ENCODE results near the gene TMEM43.

Gene TMEM43

DNA sequence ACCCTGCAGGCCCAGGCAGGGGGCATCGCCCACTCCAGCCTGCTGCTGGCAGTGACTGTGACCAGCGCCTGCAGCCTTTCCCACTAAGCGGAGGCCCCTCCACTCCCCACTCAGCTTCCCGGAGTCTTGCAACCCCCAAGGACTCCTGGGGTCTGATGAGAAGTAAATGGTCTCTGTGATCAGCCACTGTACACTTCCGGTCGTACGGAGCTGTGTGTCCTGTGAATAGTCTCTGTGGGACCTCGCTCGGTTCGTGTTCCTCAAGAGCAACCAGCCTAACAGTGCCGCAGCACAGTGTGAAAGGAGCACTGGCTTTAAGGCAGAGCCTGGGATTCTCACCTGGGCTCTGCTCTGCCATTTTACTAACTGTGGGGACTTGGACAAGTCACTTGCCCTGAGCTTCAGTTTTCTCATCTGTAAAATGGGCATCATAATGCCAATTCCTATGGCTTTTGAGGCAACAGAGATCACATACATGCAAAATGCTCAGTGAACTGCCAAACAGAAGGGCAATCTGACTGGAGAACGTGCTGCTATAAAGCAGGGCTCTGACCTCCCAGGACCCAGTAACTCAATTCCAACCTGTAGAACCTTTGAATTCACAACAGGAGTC is 26.7 kb downstream of the TMEM43 start:
- DNase-seq (ENCODE audit: low spot score), result no peak

DNA sequence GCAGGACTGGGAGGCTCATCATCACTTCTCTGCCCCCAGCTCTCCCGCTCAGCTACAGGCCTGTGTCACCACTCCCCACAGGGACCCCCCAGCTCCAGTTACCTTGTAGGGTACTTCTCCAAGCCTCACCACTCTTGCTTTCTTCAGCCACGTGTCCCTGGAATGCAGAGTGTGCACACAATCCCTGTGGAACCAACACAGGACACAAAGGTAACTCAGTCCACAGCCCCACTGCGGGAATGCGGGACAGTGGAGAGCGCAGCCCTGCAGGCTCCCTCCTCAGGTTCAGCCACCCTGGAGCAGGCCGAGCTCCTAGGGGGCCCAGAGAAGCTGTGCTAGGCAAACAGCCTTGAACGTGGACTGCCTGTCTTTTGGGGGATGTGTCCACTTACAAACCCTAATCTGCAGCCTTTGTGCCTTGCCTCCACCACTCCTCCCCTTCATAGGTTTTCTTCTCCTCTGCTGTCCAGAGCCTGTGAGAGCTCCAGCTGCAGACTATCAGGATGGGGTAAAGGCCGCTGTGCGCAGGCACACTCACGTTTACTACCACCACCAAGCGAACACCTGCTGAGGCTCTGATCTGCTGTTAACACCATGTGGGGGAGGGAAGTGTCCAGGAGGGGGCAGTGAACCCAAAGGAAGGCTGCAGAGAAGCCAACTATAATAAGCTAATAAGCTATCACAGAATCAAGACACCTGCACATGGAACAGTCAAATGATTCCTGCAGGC is 27.5 kb downstream of the TMEM43 start:
- no peak for DNase-seq (ENCODE audit: low spot score)

DNA sequence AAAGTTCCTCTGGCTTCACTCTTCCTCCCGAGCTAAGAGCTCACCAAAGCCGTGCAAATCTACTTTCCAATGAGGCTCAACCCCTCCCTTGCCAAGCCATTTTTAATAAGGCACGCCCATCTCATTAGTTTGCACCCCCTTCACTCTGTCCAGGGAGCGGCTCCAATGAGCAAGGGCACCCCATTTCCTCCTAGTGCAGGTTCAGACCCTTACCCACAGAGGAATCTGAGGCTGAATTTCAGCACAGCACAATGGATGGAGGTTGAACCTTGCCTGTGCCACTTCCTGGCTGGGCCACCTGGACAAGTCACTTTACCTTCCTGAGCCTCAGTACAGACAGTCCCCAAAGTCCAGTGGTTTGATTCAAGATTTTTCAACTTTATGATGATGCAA is 28.1 kb downstream of the TMEM43 start:
- DNase-seq (ENCODE audit: low spot score), result no peak

DNA sequence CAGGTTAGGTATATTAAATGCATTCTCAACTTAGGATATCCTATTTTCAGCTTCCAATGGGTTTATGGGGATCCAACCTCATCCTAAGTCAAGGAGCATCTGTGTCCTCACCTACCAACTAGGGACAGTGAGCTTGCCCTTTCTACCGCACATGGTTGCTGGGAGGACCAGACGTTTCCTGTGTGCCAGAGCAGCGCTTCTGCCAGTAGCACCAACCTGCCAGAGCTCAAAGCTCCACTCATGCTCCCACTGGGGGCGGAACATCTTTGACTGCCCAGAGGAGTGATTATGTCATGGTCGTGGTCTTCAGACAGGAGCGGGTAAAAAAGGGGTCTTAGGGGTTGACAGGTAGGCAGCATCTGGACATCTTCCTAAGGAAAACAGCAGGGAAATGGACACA is 28.8 kb downstream of the TMEM43 start:
- DNase-seq (ENCODE audit: low spot score), result no peak

DNA sequence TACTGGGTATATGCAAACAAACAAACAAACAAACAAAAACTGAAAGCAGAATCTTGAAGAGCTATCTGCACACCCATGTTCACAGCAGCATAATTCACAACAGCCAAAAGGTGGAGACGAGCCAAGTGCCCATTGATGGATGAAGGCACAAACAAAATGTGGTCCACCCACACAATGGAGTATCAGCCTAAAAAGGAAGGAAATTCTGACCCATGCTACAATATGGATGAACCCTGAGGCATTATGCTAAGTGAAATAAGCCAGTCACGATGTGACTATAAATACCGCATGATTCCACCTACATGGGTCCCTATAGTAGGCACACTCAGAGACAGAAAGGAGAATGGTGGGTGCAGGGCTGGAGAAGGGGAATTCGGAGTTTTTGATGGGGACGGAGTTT is 29.4 kb downstream of the TMEM43 start:
- no peak for DNase-seq (ENCODE audit: low spot score)

DNA sequence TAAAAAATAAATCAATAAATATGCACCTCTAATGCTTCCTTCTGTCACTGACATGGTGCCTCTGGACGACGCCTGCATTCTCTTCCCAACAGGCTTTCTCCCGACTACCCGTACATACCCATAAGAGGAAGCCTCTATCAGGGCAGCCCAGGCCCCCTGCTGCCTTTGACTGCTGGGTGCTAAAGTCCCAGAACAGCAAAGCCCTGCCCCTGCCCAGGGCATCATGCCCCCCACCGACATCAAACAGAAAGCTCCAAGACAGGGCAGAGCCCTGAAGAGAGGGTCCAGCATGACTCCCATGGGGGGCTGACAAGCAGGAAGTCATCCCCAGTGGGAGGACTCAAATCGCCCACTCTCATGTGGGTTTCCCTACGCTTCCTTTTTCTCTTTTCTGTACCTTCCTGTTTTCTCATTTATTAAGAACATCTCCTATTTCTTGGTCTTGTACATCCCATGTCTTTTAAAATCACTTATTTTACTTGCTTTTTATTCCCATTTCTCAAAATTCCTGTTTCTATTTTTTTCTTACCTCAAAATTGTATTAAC is 30.1 kb downstream of the TMEM43 start:
- no peak for DNase-seq (ENCODE audit: low spot score)

DNA sequence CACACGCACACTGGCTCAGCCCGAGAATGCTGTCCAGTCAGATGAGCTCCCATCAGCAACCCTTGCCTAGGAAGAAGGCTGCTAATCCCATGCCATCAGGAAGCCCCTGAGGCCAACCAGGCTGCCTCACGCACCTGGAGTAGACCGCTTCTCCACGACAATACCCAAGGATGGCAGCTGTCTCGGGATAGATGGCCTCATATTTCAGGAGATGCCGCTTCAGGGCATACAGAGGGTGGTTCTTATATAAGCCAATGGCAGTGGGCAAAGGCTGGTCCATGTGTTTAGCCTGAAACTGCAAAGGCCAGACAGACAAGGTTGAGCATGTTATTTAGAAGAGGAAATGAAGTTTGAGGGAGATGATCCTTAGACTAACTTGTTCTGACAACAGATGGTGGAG is 31.3 kb downstream of the TMEM43 start:
- DNase-seq (ENCODE audit: low spot score), result no peak

DNA sequence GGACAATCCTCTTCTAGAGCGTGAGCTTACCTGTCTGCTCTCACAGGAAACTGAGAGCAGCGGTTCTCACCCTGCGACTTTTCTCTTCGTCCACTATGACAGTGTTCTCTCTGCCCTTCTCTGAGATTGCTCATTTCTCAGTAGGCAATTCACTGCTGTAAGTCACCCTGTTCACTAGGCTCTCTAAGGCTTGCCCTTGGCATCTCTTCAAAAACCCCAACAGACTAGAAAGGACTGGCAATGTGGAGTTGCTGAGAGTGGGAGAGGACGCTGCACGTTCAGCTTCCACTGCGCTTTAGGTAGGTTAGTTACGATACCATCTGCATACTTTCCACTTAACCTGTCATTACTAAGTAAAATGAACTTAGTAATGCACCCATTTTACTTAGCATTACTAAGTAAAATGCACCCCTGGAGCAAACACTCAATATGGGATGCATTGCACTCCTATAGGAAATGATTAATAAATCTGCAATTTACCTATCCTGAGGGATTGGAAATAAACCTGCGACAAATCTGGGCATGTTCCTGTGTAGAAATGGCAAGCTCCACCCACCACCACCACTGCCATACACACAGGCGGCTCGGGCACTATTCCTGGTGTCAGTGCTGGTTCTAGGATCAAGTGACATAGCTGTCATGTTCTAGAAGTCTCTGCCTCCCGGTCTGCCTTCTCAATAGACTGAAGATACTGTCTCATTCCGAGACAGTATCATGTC is 32.1 kb downstream of the TMEM43 start:
- DNase-seq (ENCODE audit: low spot score), result no peak

DNA sequence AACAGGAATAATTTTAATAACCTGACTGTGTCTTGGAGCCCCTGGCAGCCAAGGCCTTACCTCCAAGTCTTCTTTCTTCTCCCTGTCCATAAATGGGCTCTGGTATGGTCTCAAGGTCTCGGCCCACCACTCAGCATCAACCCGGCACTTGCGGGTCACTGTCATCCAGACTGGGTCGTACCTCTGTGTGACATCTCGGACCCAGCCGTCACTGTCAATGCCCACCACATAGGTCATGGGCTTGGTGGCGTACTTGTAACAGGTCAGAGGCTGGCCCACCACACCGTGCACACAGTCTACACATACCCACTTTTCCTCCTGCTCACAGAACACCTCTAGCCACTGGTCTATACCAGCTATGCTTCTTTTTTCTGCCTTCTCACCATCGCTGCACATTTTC is 33.1 kb downstream of the TMEM43 start:
- no peak for DNase-seq (ENCODE audit: low spot score)

DNA sequence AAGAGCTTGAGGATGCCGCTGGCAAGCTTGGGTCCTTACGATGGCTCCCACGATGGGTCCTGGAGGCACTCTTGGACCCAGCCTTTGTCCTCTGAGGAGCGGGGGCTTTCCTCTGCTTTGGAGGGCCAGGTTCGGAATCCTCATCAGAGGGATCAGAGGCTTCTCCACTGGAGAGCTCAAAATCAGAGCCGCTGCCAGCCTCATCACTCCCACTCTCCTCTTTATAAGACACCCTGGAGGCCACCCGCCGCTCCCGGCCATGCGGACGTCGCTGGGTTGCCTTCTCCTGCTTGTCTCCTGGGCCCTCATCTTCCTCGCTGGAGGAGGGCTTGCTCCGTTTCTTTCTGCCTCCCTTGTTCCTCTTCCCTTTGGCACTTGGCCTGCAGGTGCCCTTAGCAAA is 33.5 kb downstream of the TMEM43 start:
- no peak for DNase-seq (ENCODE audit: low spot score)

DNA sequence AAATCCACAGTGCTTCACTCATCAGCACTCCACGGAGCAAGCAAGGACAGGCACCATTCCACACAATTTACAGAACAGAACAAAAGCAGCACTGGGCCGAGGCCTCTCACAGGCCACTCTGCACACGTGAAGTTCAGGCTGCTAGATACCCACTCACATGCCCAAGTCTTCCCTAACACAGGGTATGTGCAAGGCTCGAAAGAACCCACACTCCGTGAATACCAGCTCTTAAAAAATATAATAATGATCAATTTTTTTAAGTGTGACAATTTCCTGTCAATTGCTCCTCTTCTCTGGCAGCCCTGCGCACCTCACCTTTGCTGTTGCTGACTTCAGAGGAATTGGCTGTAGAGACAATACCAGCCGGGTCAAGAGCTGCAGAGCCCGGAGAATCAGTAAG is 34.6 kb downstream of the TMEM43 start:
- DNase-seq (ENCODE audit: low spot score), result no peak

DNA sequence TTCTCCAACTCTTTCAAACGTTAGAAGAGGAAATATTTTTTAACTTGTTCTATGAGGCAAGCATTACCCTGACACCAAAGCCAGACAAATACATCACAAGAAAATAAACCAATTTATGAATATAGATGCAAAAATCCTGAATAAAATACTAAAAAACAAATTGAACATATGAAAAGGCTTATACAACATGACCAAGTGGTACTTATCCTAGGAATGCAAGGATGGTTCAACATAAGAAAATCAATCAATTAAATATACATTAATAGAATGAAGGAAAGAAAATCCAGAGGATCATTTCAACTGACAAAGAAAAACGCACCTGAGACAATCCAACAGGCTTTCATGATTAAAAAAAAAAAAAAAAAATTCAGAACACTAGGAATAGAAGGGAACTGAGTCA is 36.4 kb downstream of the TMEM43 start:
- DNase-seq (ENCODE audit: low spot score), result no peak

DNA sequence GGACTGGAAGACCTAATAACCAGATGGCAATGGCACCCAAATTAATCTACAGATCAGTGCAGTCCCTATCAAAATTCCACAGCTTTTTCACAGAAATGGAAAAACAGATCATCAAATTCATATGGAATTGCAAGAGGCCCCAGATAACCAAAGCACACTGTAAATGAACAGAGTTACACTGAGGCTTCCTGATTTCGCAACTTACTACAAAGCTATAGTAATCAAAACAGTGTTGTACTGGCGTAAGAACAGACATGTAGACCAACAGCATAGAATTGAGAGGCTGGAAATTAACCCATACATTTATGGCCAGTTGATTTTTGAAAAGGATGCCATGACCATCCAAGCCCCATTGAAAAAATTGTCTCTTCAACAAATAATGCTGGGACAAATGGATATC is 37.3 kb downstream of the TMEM43 start:
- DNase-seq (ENCODE audit: low spot score), result no peak

DNA sequence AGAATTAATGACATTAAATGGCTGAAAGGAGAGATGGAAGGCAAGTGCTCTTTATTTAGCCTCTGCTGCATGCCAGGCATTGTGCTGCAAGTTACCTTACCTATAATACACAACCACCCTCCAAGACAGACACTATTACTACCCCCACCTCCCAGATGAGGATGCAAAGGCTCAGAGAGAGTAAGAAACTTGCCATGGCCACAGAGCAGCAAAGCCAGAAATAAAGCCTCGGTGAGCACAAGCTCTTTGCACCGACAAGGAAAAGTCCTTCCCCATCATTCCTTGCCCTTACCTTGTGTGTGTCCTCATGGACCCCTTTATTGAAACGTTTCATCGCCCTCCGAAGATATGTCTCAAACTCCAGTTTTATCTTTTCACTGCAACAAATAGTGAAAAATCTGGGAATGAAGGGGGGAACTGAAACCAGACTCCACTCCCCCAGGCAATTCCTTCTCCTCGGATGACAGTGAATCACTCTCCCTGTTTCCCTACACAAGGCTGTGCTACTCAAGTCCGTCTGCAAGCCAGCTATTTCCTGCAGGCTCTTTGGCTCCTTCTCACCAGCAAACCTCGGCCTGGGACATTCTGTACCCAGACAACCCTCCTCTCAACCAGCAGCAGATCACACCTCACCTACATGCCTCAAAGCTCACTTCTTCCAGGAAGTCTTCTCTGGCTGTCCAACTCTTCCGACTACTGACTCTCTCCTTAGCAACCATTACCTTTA is 42.2 kb downstream of the TMEM43 start:
- DNase-seq (ENCODE audit: low spot score), result no peak

DNA sequence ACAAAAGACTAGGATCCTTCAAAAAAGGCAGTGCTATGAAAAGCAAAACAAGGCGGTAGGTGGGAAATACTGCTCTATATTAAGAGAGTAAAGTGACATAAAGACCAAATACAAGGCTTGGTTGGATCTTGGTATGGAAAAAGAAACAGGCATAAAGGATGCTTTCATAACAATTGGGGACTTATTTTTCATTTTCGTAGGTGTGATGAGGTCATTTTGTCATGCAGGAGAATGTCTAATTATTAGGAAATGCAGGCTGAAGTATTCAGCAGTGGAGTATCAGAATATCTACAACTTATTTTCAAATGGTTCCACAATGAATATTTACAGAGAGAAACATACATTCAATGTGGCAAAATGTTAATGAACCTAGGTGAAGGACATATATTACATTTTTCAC is 44.6 kb downstream of the TMEM43 start:
- DNase-seq (ENCODE audit: low spot score), result no peak

DNA sequence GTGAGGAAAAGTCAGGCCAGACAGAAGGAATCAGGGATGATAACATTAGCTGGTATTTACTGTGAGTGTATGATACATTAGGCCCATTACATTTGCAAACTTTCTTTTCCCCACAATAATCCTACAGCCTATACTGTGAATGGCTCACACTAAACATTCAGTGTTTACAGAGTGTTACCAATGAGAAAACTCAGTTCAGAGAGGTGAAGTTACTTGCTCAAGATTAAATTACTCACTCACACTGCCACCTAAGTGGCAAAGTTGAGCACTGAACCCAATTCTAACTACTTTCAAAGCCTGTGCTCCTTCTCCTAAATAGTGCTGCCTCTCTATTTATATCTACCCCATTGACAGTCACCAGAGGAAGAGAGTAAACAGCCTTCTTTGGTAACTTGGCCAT is 45.0 kb downstream of the TMEM43 start:
- DNase-seq (ENCODE audit: low spot score), result no peak

DNA sequence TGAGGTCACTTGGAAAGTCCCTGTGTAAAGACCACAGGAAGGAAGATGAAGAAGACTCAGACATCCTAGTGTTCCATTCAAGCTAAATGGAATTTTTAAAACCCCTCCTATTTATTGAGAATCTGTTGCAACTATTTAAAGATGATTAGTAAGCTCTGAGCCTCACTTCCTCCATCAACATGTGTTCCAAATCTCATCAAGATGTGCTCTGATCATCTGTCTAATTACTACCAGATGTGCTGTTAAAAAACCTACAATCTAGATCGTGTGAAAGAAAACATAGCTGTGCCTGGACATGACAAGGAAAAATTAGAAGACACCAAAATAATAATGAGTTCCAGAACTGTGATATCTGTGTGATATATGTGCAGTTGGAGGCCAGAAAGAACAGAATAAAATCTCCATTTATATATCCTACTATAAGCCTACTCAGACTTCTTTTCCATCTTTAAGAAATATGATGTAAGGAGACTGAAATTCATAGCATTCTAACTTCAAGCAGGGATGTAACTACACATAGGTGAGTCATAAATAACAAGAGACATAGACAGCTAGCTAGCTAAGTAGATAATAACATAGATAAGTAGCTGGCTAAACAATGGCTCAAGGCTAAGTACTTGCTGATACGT is 45.8 kb downstream of the TMEM43 start:
- peak; percentile 32 for DNase-seq (ENCODE audit: low spot score)

DNA sequence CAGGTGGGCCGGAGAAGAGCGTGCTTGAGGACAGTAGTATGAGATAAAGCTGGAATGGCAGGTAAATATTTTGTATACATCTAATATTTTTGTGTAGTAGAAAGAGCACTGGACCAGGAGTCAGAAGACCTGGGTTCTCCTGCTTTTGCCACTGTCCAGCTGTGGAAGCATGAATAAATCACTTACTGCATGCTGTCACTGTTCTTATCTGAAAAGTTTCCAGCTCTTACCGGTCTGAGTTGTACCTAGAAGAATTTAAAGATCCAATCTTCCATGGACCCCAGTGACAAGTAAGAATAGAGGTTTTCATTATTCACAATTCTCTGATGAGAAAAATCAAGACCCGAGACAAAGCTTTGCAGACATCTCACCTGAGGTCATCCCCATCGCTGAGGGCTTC is 47.6 kb downstream of the TMEM43 start:
- DNase-seq (ENCODE audit: low spot score), result no peak

DNA sequence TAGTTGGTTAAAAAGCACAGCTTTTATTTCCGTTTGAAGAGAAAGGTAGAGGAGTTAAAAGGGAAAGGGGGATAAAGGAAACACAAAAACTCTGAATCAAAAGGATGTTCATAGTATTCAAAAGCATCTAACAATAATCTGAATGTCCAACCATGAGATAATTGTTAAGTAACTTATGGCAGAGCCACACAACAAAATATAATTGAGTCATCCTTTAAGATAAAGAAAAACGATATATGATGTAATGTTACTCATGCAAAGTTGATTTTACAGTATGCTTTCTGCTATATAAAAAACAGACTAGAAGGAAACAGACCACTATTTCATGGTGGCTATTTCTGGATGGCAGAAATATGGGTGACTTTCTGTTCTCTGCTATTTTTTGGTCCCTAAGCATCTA is 49.6 kb downstream of the TMEM43 start:
- no peak for DNase-seq (ENCODE audit: low spot score)

DNA sequence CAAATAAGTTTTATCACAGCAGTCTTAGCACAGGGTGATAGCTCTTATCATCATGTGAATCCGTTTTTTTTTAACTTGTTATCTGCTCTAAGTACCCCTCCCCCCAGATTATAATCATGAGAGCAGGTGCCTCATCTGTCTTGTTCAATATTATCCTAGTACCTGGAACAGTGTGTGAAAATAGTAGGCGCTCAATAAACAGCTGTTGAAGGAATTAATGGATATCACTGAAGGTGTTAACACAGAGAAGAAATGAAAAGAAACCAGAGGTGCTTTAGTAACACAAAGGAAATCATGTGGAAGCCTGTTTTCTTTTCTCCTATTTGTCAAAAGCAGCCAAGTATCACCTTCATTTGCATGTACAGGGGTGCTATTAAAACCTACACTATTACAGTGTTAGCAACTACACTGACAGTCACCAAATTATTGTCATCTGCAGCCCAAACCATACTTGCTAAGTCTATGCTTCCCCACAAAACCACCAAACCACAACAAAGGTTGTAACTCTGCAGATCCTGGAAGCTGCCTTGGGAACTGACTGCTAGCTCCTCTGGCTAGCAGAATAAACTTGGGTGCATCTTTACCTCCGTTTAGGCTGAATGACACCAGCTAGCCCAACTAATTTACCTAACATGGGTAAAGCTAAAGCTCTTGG is 50.7 kb downstream of the TMEM43 start:
- no peak for DNase-seq (ENCODE audit: low spot score)

DNA sequence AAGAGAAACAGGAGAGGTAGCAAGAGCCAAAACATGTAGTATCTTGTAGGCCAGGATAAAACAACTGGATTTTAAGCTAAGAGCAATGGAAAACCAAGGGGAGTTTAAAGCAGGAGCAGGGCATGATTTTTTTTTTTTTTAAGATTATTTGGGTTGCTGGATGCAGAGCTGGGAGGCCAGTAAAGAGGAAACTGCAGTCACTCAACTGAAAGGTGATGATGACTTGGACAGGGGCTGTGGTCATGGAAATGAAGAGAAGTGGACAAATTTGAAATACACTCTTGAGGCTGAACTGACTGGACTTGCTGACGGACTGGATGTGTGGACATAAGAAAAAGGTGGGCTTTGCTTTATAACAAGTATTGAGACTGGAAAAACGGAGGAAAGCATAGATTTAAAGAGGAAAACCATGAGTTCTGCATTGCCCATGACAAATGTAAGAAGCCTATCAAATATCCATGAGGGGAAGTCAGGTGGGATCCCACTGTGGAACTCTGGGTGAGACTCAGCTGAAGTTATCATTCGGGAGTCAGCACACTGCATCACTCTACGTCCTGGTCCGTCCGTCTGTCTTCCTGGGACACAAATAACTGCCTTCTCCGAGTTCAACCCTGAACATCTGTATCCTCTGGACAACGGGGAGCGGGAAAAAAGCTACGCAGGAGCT is 52.9 kb downstream of the TMEM43 start:
- DNase-seq (ENCODE audit: low spot score), result no peak

All from AG20443 (cell line).